HepG2 (cell line): Measurements from ENCODE around the gene IQCM. TPM values are rescaled to one million over a fixed set of nuclear protein-coding genes. Genes with fewer than 3 reads are reported as not detected.
A peak's percentile ranks its signal among the peaks of the same experiment; 100 is the strongest.

ENCODE experiments used
- ATAC-seq: fragments of 200-7000 bp; cut with Tn5 transposase; 3 replicates; pipeline ENCODE4 v1.9.1; 2020; ENCODE audit warnings: mild to moderate bottlenecking, moderate library complexity
- BruUV-seq: library from RNA; stranded (reverse); fragments of 400-500 nt; replicated peaks from 2 replicates; lab custom pipeline; 2021; lab: Mats Ljungman, UMichigan
- CTCF ChIA-PET: fragments of 300-600 bp; formaldehyde crosslinking; extraction: SDS; loops from one replicate; lab custom pipeline; 2021; ENCODE audit warnings: low total read pairs, inconsistent platforms, low intra/inter-chr PET ratio; lab: Yijun Ruan, JAX
- POLR2A ChIA-PET: fragments of 350-600 bp; sonication (Branson Sonifier 250); formaldehyde crosslinking; loops from one replicate; lab custom pipeline; 2020; ENCODE audit warnings: antibody characterized with exemption, inconsistent platforms; lab: Yijun Ruan, JAX
- DNase-seq: peaks from one replicate; pipeline ENCODE4 v3.0.0-alpha.2; 2015; ENCODE audit warnings: low spot score
- FAIRE-seq: peaks from 3 replicates; lab custom pipeline; 2011; peaks lifted over from hg19 to GRCh38; lab: Jason Lieb, UNC
- H2AFZ ChIP-seq: one replicate; pipeline ENCODE4 v1.6.1; 2011; ENCODE audit warnings: low read length, inconsistent platforms
- H3K27ac ChIP-seq: fragments of 300-600 bp; 3 replicates; pipeline ENCODE4 v1.8.0; 2011; ENCODE audit warnings: mixed run types, mild to moderate bottlenecking, mixed read lengths, low read length, inconsistent platforms; ENCODE audit not compliant: insufficient read depth; ENCODE audit errors: extremely low read length
- H3K27me3 ChIP-seq, 2 experiments: fragments of 200-600 bp in 1 of 2; 2 replicates in 1 of 2; 3 replicates in 1 of 2; pipeline versions ENCODE4 v1.6.0 to v1.8.0; 2011; ENCODE audit warnings: low read length in 2 of 2, mild to moderate bottlenecking in 2 of 2, moderate library complexity in 2 of 2, inconsistent platforms in 1 of 2; ENCODE audit not compliant: insufficient read depth in 2 of 2, control insufficient read depth in 1 of 2
- H3K36me3 ChIP-seq, 2 experiments: fragments of 200-600 bp in 1 of 2; replicated peaks in 1 of 2; 2 replicates in 1 of 2; 3 replicates in 1 of 2; pipeline versions ENCODE4 v1.5.1 to v1.8.0; 2011; ENCODE audit warnings: low read length in 2 of 2, inconsistent platforms in 1 of 2; ENCODE audit not compliant: insufficient read depth in 2 of 2, control insufficient read depth in 1 of 2
- H3K4me1 ChIP-seq: 2 replicates; pipeline ENCODE4 v1.5.1; 2012; ENCODE audit warnings: low read length, inconsistent platforms; ENCODE audit not compliant: insufficient read depth
- H3K4me2 ChIP-seq: 2 replicates; pipeline ENCODE4 v1.6.0; 2011; ENCODE audit warnings: low read depth, low read length, inconsistent platforms
- H3K4me3 ChIP-seq, 3 experiments: fragments of 200-600 bp in 1 of 3; sonication (generic), shearing (Covaris generic) in 1 of 3; replicated peaks in 1 of 3; 2 replicates each; pipeline ENCODE4 v1.5.1; 2011 to 2016; ENCODE audit warnings: low read length in 3 of 3, inconsistent platforms in 2 of 3, low read depth in 2 of 3, mild to moderate bottlenecking in 2 of 3, control low read depth in 1 of 3, mixed read lengths in 1 of 3; ENCODE audit not compliant: insufficient read depth in 1 of 3
- H3K79me2 ChIP-seq: one replicate; pipeline ENCODE4 v1.6.1; 2011; ENCODE audit warnings: low read length, inconsistent platforms; ENCODE audit not compliant: insufficient read depth
- H3K9ac ChIP-seq: 2 replicates; pipeline ENCODE4 v1.6.0; 2011; ENCODE audit warnings: mild to moderate bottlenecking, low read depth, low read length, inconsistent platforms; ENCODE audit not compliant: insufficient read depth
- H3K9me3 ChIP-seq: 2 replicates; pipeline ENCODE4 v1.5.1; 2012; ENCODE audit warnings: mild to moderate bottlenecking, low read length
- H4K20me1 ChIP-seq: 2 replicates; pipeline ENCODE4 v1.6.0; 2011; ENCODE audit warnings: inconsistent platforms, mild to moderate bottlenecking, low read length, moderate library complexity; ENCODE audit not compliant: insufficient read depth
- CEBPB ChIP-seq: IDR thresholded peaks from 2 replicates; pipeline ENCODE4 v1.6.1; 2011; ENCODE audit warnings: low read depth, low read length, improper control_type of control experiment, borderline replicate concordance
- MEF2D ChIP-seq: sonication (generic); formaldehyde crosslinking; IDR thresholded peaks from 2 replicates; pipeline ENCODE4 v1.5.1; 2020; ENCODE audit warnings: mild to moderate bottlenecking, missing genetic modification reagents
- MTA3 ChIP-seq: sonication (generic); formaldehyde crosslinking; IDR thresholded peaks from 2 replicates; pipeline ENCODE4 v1.4.0; 2020; ENCODE audit warnings: missing genetic modification reagents
- NFE2L1 ChIP-seq: sonication (generic); formaldehyde crosslinking; IDR thresholded peaks from 2 replicates; pipeline ENCODE4 v1.4.0; 2020; ENCODE audit warnings: missing genetic modification reagents, mild to moderate bottlenecking, borderline replicate concordance
- RFX3 ChIP-seq: IDR thresholded peaks from 2 replicates; pipeline ENCODE4 v1.6.1; 2016; ENCODE audit warnings: missing biosample characterization, missing genetic modification reagents
- SIX1 ChIP-seq: sonication (generic); formaldehyde crosslinking; IDR thresholded peaks from 2 replicates; pipeline ENCODE4 v1.4.0; 2020; ENCODE audit warnings: missing genetic modification reagents, borderline replicate concordance
- SMYD3 ChIP-seq: sonication (generic); formaldehyde crosslinking; IDR thresholded peaks from 2 replicates; pipeline ENCODE4 v1.8.1; 2023; ENCODE audit warnings: mild to moderate bottlenecking, missing genetic modification reagents
- ZC3H13 ChIP-seq: sonication (generic); formaldehyde crosslinking; IDR thresholded peaks from 2 replicates; pipeline ENCODE4 v1.8.1; 2023; ENCODE audit warnings: mild to moderate bottlenecking, missing genetic modification reagents, moderate library complexity
- ZNF143 ChIP-seq: sonication (generic); formaldehyde crosslinking; IDR thresholded peaks from 2 replicates; pipeline ENCODE4 v1.4.0; 2020; ENCODE audit warnings: missing genetic modification reagents
- ZNF878 ChIP-seq: sonication (generic); formaldehyde crosslinking; IDR thresholded peaks from 2 replicates; pipeline ENCODE4 v1.8.1; 2023; ENCODE audit warnings: mild to moderate bottlenecking, missing genetic modification reagents, moderate library complexity
- WGBS: methylation state at CpG from one replicate; pipeline ENCODE4 v1.1.6; 2017; ENCODE audit warnings: low lambda C conversion rate; 5-methylcytosine and 5-hydroxymethylcytosine counted together
- in situ Hi-C: cut with HindIII; loops from 2 replicates; pipeline ENCODE4 v1.10.0; 2017; ENCODE audit warnings: low pct_unique_long_range_greater_than_20kb; ENCODE audit not compliant: extremely low pct_ligation_motif_present
- intact Hi-C: fragments of 100-400 bp; cut with micrococcal nuclease; formaldehyde crosslinking; loops from one replicate; pipeline ENCODE4 v1.10.0; 2022; ENCODE audit not compliant: unreplicated experiment
- polyA plus RNA-seq, 8 experiments: library from polyadenylated mRNA; depleted of rRNA in 3 of 8; stranded (reverse) in 7 of 8; unstranded in 1 of 8; fragments of >200 nt; fragmentation: Illumina TruSeq in 4 of 8; extraction: Trizol in 4 of 8; gene quantifications; 2 replicates each; pipeline versions ENCODE4 v1.2.1 to v1.2.3, GENCODE V29; 2011 to 2016; ENCODE audit warnings: low read depth in 4 of 8, missing spikeins in 1 of 8, mixed read lengths in 1 of 8; ENCODE audit not compliant: insufficient read depth in 1 of 8
- total RNA-seq, 5 experiments: library from RNA; depleted of rRNA; stranded (reverse); fragments of >200 nt; fragmentation: Illumina TruSeq; extraction: Trizol; gene quantifications; 2 replicates each; pipeline ENCODE4 v1.2.3, GENCODE V29; 2016; ENCODE audit warnings: low read depth in 1 of 5
- TF ChIP-seq, protein P1 (sequence below), 2 experiments: IDR thresholded peaks; 2 replicates each; pipeline ENCODE4 v1.6.1; 2011 to 2012; ENCODE audit warnings: low read length in 2 of 2, borderline replicate concordance in 1 of 2, low read depth in 1 of 2, mild to moderate bottlenecking in 1 of 2, moderate library complexity in 1 of 2
- TF ChIP-seq, protein P2 (sequence below): sonication (generic); formaldehyde crosslinking; IDR thresholded peaks from 2 replicates; pipeline ENCODE4 v1.8.0; 2023; ENCODE audit warnings: mild to moderate bottlenecking, missing genetic modification reagents

The IQCM gene
- total and polyA plus RNA-seq, 2 of the 13 experiments (the other 11 are each of a cell fraction or from before 2014, with no cell fraction given), result not detected

DNA sequence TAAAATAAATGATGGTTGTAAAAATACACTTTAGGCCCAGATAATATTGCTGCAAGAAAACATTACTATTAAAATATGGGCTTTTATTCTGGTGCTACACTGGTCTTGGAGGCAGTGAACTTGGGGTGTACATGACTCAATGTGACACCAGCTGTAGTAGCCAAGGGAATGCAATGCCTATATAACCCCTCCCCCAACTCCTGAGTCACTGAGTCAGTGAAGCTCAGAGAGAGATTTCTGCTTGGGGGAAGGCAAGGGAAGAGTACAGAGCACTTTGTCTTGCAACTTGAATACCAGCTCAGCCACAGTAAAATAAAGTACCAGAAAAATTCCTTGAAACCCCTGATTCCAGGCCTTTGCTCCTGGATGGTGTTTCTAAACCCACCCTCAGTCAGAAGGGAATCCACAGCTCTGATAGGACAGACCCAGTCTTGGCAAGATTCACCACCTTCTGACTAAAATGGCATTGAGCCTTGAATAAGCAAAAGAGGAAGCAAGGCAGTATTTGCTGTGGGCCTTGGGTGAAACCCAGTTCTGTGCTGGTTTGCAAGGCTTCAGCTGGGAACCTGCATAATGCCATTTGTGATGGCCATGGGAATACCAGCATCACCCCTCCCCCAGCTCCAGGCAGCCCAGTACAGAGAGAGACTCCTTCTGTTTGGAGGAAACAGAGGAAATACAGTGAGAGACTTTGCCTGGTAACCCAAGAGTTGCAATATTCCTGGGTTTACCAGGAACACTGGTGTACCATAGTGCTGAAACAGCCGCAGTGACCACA, 209.9 kb downstream of the IQCM start (continued):
- TF ChIP-seq SMYD3 (CRISPR knock-in tag) (no peak), ZNF143 (CRISPR knock-in tag) (no peak), ZC3H13 (no peak)

DNA sequence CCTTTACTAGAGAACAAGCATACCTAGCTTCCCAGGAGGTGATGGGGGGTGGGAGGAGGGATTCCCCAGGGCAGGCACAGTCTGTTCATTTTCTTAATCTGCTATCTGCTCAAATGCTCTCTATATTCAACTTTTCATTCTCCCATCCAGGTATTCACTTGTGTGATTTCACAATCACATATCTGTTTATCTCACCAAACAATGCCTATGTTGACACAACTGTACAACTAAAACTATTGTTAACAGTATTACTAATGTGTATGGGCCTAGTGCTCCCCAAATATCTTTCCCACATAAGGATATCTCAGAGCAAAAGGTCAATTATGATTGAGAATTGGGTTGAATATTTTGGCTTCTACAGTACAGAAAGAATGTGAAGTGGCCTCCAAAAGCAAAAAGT, 210.8 kb downstream of the IQCM start:
- peaks cover 73% of the 10 kb centered on the region for H3K9me3 ChIP-seq
- H3K36me3 ChIP-seq, result no peaks in the 10 kb centered on the region
- ChIA-PET CTCF (no interaction called here), POLR2A (no interaction called here)
- TF ChIP-seq RFX3 (CRISPR knock-in tag) (no peak), CEBPB (peak; percentile 54)
- H4K20me1 ChIP-seq, result no peaks in the 10 kb centered on the region
- H2AFZ ChIP-seq, result no peak overlapping the region
- no peaks in the 10 kb centered on the region for H3K79me2 ChIP-seq
- H3K27me3 ChIP-seq, result no peaks in the 10 kb centered on the region
- ATAC-seq, result no peak
- no peak for FAIRE-seq
- H3K4me3 ChIP-seq, result no peak overlapping the region
- intact Hi-C loops, result no loop called here
- H3K9ac ChIP-seq, result no peak overlapping the region
- no peak overlapping the region for H3K27ac ChIP-seq
- no peak for DNase-seq
- BruUV-seq, result no TSS peak
- in situ Hi-C loops, result no loop called here
- H3K4me2 ChIP-seq, result no peak overlapping the region
- H3K4me1 ChIP-seq, result no peaks in the 10 kb centered on the region

DNA sequence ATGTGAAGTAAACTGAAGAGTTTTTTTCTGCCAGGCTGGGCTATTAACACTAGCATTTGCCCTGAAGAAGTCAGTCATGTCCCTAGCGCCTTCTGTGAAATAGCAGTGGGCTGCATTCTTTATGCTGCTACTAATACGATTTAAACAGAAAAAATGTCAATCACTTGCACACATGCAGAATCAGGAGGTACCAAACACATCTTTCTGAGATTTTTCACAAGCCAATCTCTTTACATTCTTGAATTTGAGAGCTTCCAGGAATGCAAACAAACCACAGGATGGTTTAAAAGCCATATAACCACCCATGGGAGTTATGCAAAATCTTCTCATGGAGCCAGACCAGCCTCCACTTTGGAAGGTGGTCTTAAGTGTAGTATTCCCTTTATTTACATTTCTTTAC, 220.1 kb downstream of the IQCM start:
- Histone ChIP-seq H3K27ac (no peak overlapping the region), H3K4me2 (no peak overlapping the region), H3K9me3 (peaks cover 27% of the 10 kb centered on the region), H3K79me2 (no peaks in the 10 kb centered on the region), H4K20me1 (no peaks in the 10 kb centered on the region), H3K9ac (no peak overlapping the region), H3K4me3 (no peak overlapping the region), H3K4me1 (no peaks in the 10 kb centered on the region), H3K27me3 (no peaks in the 10 kb centered on the region), H2AFZ (no peak overlapping the region), H3K36me3 (no peaks in the 10 kb centered on the region)
- DNase-seq, result no peak
- intact Hi-C loops, result no loop called here
- BruUV-seq, result no TSS peak
- no peak for TF ChIP-seq SIX1 (CRISPR knock-in tag)
- TF ChIP-seq ZNF878 (CRISPR knock-in tag), result no peak
- TF ChIP-seq MEF2D, result no peak
- no peak for TF ChIP-seq MTA3 (CRISPR knock-in tag)
- TF ChIP-seq NFE2L1 (CRISPR knock-in tag), result no peak
- TF ChIP-seq, protein P1, sequence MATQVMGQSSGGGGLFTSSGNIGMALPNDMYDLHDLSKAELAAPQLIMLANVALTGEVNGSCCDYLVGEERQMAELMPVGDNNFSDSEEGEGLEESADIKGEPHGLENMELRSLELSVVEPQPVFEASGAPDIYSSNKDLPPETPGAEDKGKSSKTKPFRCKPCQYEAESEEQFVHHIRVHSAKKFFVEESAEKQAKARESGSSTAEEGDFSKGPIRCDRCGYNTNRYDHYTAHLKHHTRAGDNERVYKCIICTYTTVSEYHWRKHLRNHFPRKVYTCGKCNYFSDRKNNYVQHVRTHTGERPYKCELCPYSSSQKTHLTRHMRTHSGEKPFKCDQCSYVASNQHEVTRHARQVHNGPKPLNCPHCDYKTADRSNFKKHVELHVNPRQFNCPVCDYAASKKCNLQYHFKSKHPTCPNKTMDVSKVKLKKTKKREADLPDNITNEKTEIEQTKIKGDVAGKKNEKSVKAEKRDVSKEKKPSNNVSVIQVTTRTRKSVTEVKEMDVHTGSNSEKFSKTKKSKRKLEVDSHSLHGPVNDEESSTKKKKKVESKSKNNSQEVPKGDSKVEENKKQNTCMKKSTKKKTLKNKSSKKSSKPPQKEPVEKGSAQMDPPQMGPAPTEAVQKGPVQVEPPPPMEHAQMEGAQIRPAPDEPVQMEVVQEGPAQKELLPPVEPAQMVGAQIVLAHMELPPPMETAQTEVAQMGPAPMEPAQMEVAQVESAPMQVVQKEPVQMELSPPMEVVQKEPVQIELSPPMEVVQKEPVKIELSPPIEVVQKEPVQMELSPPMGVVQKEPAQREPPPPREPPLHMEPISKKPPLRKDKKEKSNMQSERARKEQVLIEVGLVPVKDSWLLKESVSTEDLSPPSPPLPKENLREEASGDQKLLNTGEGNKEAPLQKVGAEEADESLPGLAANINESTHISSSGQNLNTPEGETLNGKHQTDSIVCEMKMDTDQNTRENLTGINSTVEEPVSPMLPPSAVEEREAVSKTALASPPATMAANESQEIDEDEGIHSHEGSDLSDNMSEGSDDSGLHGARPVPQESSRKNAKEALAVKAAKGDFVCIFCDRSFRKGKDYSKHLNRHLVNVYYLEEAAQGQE (IDR thresholded peaks at IDR 0.05; ENCODE audit: borderline replicate concordance in 1 of 2, low read depth in 1 of 2, low read length in 2 of 2), result no peak
- TF ChIP-seq, protein P2, sequence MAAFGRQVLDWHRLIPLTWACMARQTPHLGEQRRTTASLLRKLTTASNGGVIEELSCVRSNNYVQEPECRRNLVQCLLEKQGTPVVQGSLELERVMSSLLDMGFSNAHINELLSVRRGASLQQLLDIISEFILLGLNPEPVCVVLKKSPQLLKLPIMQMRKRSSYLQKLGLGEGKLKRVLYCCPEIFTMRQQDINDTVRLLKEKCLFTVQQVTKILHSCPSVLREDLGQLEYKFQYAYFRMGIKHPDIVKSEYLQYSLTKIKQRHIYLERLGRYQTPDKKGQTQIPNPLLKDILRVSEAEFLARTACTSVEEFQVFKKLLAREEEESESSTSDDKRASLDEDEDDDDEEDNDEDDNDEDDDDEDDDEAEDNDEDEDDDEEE, result no peak
- FAIRE-seq, result no peak
- in situ Hi-C loops, result no loop called here
- ChIA-PET CTCF (no interaction called here), POLR2A (no interaction called here)
- no peak for ATAC-seq
- WGBS, result 3% methylated on average over 2 of the region's 2 CpGs
